Endothelial cell of umbilical vein (primary cell): Measurements from ENCODE around the gene ANXA6. TPM values are rescaled to one million over a fixed set of nuclear protein-coding genes. Genes with fewer than 3 reads are reported as not detected.

Experiments used
- BruUV-seq: library from RNA; stranded (reverse); fragments of 400-500 nt; replicated peaks from 2 replicates; lab custom pipeline; 2021; lab: Mats Ljungman, UMichigan
- CTCF ChIA-PET: fragments of 300-600, 350-600 bp; sonication (Branson Sonifier 250); formaldehyde crosslinking; loops from one replicate; lab custom pipeline; 2021; ENCODE audit warnings: antibody characterized with exemption, inconsistent platforms; lab: Charles Lee
- POLR2A ChIA-PET: fragments of 300-600, 350-600 bp; sonication (Branson Sonifier 250); formaldehyde crosslinking; loops from one replicate; lab custom pipeline; 2021; ENCODE audit warnings: antibody characterized with exemption, inconsistent platforms; lab: Charles Lee
- DNase-seq: peaks from one replicate; pipeline ENCODE4 v3.0.0-alpha.2; 2011; ENCODE audit warnings: low read depth, low spot score
- FAIRE-seq: peaks from 2 replicates; lab custom pipeline; 2011; peaks lifted over from hg19 to GRCh38; lab: Jason Lieb, UNC
- H2AFZ ChIP-seq: 2 replicates; pipeline ENCODE4 v1.6.0; 2012; ENCODE audit warnings: low read depth, low read length, control low read depth, inconsistent platforms
- H3K27ac ChIP-seq: 2 replicates; pipeline ENCODE4 v1.5.1; 2011; ENCODE audit warnings: low read depth, mild to moderate bottlenecking, control low read depth, low read length, moderate library complexity; ENCODE audit not compliant: insufficient read depth
- H3K27me3 ChIP-seq, 2 experiments: 2 replicates each; pipeline versions ENCODE4 v1.6.0 to v1.6.1; 2011; ENCODE audit warnings: low read length in 2 of 2, mixed read lengths in 1 of 2; ENCODE audit not compliant: control insufficient read depth in 2 of 2, insufficient read depth in 2 of 2
- H3K36me3 ChIP-seq, 2 experiments: 2 replicates in 1 of 2; 3 replicates in 1 of 2; pipeline ENCODE4 v1.5.1; 2011; ENCODE audit warnings: low read length in 2 of 2, mild to moderate bottlenecking in 1 of 2, moderate library complexity in 1 of 2; ENCODE audit not compliant: control insufficient read depth in 2 of 2, insufficient read depth in 2 of 2; ENCODE audit errors: extremely low read depth in 1 of 2
- H3K4me1 ChIP-seq: 3 replicates; pipeline ENCODE4 v1.5.1; 2011; ENCODE audit warnings: mild to moderate bottlenecking, low read length; ENCODE audit not compliant: control insufficient read depth, insufficient read depth; ENCODE audit errors: extremely low read depth
- H3K4me2 ChIP-seq: 2 replicates; pipeline ENCODE4 v1.6.1; 2011; ENCODE audit warnings: low read length, control low read depth, mixed read lengths; ENCODE audit not compliant: insufficient read depth
- H3K4me3 ChIP-seq, 3 experiments: fragments of 200-600 bp in 1 of 3; sonication (generic), shearing (Covaris generic) in 1 of 3; replicated peaks in 1 of 3; 2 replicates each; pipeline ENCODE4 v1.5.1; 2011 to 2016; ENCODE audit warnings: control low read depth in 3 of 3, low read length in 3 of 3, mild to moderate bottlenecking in 2 of 3, inconsistent platforms in 1 of 3, low read depth in 1 of 3, moderate library complexity in 1 of 3; ENCODE audit not compliant: insufficient read depth in 1 of 3
- H3K79me2 ChIP-seq: 2 replicates; pipeline ENCODE4 v1.6.0; 2012; ENCODE audit warnings: low read length, inconsistent platforms; ENCODE audit not compliant: control insufficient read depth, insufficient read depth
- H3K9ac ChIP-seq: replicated peaks from 2 replicates; pipeline ENCODE3; 2011; ENCODE audit warnings: low read length, control low read depth; ENCODE audit not compliant: insufficient read depth; ENCODE audit errors: extremely low read depth
- H3K9me1 ChIP-seq: replicated peaks from 3 replicates; pipeline ENCODE4 v1.6.0; 2011; ENCODE audit warnings: mild to moderate bottlenecking, low read length; ENCODE audit not compliant: control insufficient read depth, insufficient read depth; ENCODE audit errors: extremely low read depth
- H3K9me3 ChIP-seq: replicated peaks from 2 replicates; pipeline ENCODE4 v1.5.1; 2012; ENCODE audit warnings: low read length, inconsistent platforms; ENCODE audit not compliant: control insufficient read depth, insufficient read depth
- H4K20me1 ChIP-seq: replicated peaks from 2 replicates; pipeline ENCODE3; 2011; ENCODE audit warnings: mild to moderate bottlenecking, low read length; ENCODE audit not compliant: control insufficient read depth, insufficient read depth; ENCODE audit errors: extremely low read depth
- CTCF ChIP-seq, 2 donors: IDR thresholded peaks; 1 replicate in 1 of 2; 2 replicates in 1 of 2; pipeline ENCODE4 v1.5.1; 2011; ENCODE audit warnings: low read length in 2 of 2, mild to moderate bottlenecking in 2 of 2, moderate library complexity in 2 of 2, control low read depth in 1 of 2, inconsistent platforms in 1 of 2, low read depth in 1 of 2; ENCODE audit not compliant: insufficient read depth in 1 of 2; ENCODE audit errors: extremely low read depth in 1 of 2
- FOS ChIP-seq: IDR thresholded peaks from 2 replicates; pipeline ENCODE4 v1.6.1; 2011; ENCODE audit warnings: mild to moderate bottlenecking, low read length, moderate library complexity, borderline replicate concordance; ENCODE audit not compliant: insufficient read depth
- JUN ChIP-seq: IDR thresholded peaks from 2 replicates; pipeline ENCODE4 v1.6.1; 2011; ENCODE audit warnings: borderline replicate concordance, low read depth; ENCODE audit not compliant: insufficient read length, insufficient read depth
- MYC ChIP-seq: IDR thresholded peaks from one replicate; pipeline ENCODE4 v1.6.1; 2011; ENCODE audit warnings: mild to moderate bottlenecking, low read depth, low read length
- POLR2A ChIP-seq: IDR thresholded peaks from 2 replicates; pipeline ENCODE4 v1.6.1; 2012; ENCODE audit warnings: low read depth, mild to moderate bottlenecking, control low read depth, low read length
- POLR2AphosphoS5 ChIP-seq: IDR thresholded peaks from 2 replicates; pipeline ENCODE4 v1.6.1; 2012; ENCODE audit warnings: low read depth, mild to moderate bottlenecking, control low read depth, low read length, moderate library complexity; ENCODE audit not compliant: insufficient read depth
- dilution Hi-C: fragments of 300-500 bp; cut with MboI; formaldehyde crosslinking; loops from one replicate; pipeline ENCODE4 v1.15.0; 2019; ENCODE audit warnings: low sequenced_read_pairs; ENCODE audit not compliant: extremely low pct_ligation_motif_present
- intact Hi-C: fragments of 100-400 bp; cut with micrococcal nuclease; formaldehyde crosslinking; loops from one replicate; pipeline ENCODE4 v1.10.0; 2022
- polyA plus RNA-seq, 4 experiments: library from polyadenylated mRNA; depleted of rRNA in 3 of 4; stranded (reverse) in 3 of 4; unstranded in 1 of 4; fragments of >200 nt; gene quantifications; 2 replicates each; pipeline versions ENCODE4 v1.2.1 to v1.2.3, GENCODE V29; 2011 to 2012; ENCODE audit warnings: missing spikeins in 1 of 4
- total RNA-seq: library from RNA; stranded (reverse); gene quantifications from 2 replicates; pipeline ENCODE4 v1.2.3, GENCODE V29; 2021
- TF ChIP-seq, protein P1 (sequence below): IDR thresholded peaks from 2 replicates; pipeline ENCODE4 v1.6.1; 2011; ENCODE audit not compliant: insufficient read depth, insufficient read length

ANXA6 gene
- total and polyA plus RNA-seq, 2 donors (not counting 3 experiments of a cell fraction or from before 2014, with no cell fraction given): 195 to 266 TPM

- dilution Hi-C loops: no loop called here
- POLR2A ChIA-PET: interaction anchor here (0.6 to 1.1 kb wide), 3 partner anchors 50 to 64 kb away, joined by 3 to 5 read pairs (median 4); no protein-coding TSS in a partner anchor
- Histone ChIP-seq H3K79me2 (no peaks in the 10 kb centered on the region), H3K9me1 (no peaks in the 10 kb centered on the region), H3K9me3 (no peaks in the 10 kb centered on the region), H3K9ac (no peak overlapping the region), H3K4me2 (no peak overlapping the region), H3K4me3 (no peak overlapping the region), H3K4me1 (no peaks in the 10 kb centered on the region), H4K20me1 (no peaks in the 10 kb centered on the region), H3K27ac (no peak overlapping the region), H2AFZ (no peak overlapping the region), H3K36me3 (peaks cover 8 to 52% of the 10 kb centered on the region in 2 experiments), H3K27me3 (no peaks in the 10 kb centered on the region)
- no peak for TF ChIP-seq POLR2A
- no peak for TF ChIP-seq FOS
- TF ChIP-seq, protein P1, sequence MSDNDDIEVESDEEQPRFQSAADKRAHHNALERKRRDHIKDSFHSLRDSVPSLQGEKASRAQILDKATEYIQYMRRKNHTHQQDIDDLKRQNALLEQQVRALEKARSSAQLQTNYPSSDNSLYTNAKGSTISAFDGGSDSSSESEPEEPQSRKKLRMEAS: no peak
- no peak for TF ChIP-seq MYC
- no peak for TF ChIP-seq JUN
- TF ChIP-seq CTCF (IDR thresholded peaks at IDR 0.05; ENCODE audit: extremely low read depth in 1 of 2, insufficient read depth in 1 of 2, low read depth in 1 of 2, low read length in 2 of 2): no peak
- no peak for TF ChIP-seq POLR2AphosphoS5
- FAIRE-seq (no peak), DNase-seq (no peak)
- intact Hi-C loops: loop anchor here (1.0 to 5.0 kb wide), 5 partner anchors 45 to 187 kb away; partner anchors contain the start of gene ANXA6
- CTCF ChIA-PET: interaction anchor here (0.7 to 9.9 kb wide), 35 partner anchors 11 to 601 kb away, joined by 3 to 679 read pairs (median 11); partner anchors contain the start of genes ANXA6, CCDC69, GM2A and GPX3
- BruUV-seq: no TSS peak
Observed at GRCh38 chr5:151051931-151052608, 105.5 kb downstream of the ANXA6 start.
